HG03103 (cell line): Measurements from ENCODE around the gene DGKB.

Experiments used
- ATAC-seq: cut with Tn5 transposase; IDR thresholded peaks from one replicate; pipeline ENCODE4 v1.9.1; 2021; ENCODE audit warnings: low read depth; ENCODE audit not compliant: unreplicated experiment

Gene DGKB

DNA sequence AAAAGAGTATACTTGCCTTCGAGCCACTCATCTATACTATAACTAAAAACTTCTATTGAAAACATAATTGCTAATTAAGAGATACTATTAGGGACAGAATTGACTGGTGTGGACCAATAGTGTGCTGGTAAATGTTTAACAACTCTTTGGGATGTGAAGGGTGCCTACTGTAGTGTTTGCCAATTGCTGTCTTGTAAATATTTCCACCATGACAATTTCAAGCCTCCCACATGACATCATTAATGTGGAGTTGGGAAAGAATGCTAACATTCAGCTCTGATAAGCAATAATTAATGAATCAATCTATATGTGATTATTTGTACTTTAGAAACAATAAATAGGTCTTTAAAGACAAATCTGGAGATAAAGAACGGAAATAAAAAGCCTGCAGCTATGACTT is 136.8 kb downstream of the DGKB start:
- ATAC-seq, result no peak

DNA sequence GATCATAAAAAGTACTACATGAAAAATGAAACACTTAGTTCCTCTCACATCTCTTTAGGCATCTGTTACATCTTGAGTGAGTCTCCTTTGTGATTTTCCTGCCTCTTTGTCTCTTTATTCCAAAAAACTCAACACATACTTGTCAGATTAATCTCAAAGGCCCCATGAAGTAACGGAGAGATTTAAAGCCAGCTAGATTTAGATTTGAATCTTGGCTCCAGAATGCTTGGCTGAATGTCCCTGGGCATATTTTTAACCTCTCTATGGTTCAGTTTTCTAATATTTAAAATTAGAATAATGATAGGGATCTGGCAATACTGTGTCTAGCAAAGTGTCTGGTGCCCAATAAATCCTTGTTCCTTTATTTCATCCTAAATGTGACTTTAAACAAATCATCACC is 140.0 kb downstream of the DGKB start:
- no peak for ATAC-seq

DNA sequence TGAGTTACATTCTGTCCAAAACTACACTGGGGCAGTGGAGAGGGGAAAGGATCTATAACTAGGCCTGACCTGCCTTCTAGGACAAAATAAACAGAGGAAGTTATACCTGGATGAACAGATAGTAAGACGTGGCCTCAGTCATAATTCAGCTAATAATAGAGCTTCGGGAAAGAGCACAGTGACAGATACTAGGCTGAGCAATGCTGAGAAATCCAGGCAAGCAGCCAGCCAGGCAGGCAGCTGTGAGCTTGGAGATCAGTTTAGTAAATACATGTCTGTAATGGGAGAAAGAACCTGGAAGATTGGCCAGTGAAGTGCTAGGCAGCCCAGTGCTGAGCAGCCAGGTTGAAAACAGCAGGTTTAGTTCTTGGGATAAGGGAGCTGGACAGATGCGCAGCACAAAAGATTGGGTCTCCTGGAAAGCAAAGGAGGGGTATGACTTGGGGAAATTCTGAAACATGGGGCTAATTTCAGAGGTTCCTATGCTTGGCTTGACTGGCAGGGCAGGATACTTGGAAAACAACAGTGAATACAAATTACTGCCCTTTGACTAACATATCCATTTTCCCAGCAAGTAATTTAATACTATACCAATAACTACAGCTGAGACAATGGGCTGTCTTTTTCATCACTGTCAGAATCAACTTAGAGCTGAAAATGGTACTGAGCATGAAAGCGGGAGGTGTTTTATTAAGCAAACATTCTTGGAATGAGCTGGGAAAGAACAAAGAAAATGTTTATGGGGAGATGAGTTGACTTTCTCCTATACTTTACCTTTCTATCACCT is 140.8 kb downstream of the DGKB start:
- ATAC-seq, result no peak

DNA sequence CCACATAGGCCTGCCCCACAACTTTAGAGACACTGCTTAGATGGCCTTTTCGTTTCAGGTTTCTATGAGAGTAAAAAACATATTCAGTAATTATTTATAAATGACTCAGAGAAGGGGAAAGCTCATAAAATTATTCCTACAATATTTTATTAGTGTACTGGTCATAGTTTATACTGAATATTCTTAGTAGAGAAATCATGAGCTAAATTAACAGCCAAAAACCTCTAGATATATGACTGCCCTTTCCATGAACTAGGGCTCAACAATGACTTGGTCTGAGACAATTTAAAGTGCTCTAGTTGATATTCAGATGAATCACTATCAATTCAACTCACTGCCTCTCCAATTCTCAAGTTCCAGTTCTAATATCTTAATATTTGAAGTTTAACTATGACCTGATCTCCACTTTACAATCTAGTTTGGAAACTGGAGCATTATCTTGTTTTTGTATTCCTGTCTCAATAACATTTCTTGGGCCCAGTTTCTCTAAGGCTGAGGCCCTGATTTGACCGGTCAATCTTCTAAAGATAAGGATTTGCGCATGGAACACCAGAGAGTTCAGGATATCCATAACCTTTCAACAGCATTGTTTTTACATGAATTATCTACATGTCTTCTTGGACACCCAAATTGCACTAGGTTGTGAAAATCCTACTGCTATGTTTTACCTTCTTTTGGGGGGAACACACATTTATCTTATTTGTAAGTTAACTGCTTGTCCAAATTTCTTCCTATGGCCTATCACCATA is 141.6 kb downstream of the DGKB start:
- ATAC-seq, result no peak

DNA sequence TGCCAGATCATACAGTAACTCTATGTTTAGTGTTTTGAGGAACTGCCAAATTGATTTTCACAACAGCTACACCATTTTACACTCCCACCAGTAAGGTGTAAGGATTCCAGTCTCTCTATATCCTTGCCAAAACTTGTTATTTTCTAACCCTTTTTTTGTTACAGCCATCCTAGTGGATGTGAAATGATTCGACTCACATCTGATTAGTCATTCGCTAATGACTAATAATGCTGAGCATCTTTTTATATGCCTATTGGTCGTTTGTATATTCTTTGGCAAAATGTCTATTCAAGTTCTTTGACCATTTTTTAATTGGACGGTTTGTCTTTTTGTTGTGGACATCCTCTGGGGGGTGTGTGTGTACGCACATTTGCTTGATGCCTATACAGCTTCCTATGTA is 142.8 kb downstream of the DGKB start:
- no peak for ATAC-seq

DNA sequence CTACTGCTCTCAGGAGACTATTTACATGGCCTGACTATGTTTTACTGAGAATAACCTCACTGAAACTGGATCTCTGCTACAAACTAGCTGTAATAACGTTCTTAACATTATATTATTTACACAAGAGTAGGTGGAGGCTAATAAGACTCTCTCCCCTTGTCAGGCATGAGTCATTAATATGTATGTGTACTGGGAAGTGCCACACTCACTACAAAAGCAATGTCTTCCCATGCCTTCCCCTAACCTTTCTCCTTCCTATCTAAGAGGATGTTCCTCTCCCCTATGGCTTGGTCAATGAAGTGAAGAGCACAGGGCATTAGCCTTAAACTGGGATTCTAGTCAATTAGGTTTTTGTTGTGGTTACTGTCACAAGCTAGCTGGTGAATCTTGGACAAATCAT is 147.9 kb downstream of the DGKB start:
- no peak for ATAC-seq

DNA sequence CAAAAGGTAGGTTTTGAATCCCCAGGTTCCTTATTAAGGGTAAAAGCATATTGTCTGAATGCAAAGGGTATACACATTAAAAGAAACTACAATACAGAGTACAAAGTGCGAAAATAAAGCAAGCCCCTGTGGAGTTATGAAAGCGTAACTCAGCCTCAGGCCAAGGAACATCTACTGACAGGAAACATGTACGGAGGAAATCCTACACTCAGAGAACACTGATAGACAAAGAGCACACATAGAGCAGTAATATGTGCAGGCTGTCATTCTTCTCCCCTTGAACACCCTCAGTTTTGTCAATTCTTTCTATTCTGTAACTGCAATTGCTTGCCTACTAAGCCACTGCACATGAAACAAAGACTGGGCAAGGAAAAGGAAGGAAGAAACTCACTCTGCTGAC is 150.2 kb downstream of the DGKB start:
- ATAC-seq, result no peak

DNA sequence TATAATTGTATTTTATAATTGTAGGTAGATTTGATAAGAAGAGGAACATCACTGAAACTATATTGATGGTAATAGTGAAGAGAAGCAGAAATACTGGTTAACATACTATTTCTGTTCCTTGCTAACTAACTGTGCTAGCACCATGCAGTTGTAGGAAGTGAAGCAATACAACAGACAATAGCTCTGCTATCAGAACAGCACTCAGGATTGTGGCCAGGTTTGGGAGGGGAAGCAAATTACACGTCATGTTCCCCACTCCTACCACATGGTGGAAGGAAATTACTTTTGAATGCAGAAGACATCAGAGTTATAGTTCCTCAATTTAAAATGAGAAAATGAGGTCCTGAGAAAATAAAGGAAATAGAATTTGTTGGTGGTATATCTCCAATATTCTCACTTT is 151.1 kb downstream of the DGKB start:
- ATAC-seq, result no peak

DNA sequence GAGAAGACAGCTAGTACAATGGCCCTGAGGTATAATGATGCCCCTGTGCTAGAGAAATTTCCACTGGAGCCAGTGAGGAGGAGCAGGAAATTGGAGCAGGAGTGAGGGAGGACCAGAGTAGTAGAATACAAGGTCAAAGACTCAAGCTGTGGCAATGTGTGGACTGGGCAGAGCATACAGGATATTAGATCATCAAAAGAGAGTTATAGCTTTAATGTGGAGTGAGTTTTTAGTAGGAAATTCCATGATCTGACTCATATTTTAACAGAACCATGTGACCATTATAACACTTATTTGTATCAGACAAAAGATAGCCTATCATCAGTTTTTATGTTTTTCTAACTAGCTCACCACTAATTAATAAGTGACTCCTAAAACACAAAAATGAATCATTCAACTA is 154.1 kb downstream of the DGKB start:
- ATAC-seq, result no peak

DNA sequence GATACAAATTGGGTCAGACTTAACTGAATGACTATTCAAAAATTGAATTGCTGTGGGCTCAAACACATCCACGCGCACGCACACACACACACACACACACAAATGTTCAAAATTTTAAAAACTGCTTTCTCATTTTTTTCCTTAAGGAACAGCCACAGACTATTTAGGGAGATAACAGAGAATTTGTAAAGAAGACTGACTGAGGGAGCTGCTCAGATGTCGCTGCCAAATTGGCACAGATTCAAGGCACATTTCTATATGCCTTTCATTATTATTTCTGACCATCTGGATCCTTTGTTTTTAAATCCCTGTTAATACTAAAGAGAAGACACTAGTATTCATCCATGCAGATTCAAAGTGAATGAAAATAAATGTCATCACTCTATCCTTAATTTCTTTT is 154.8 kb downstream of the DGKB start:
- ATAC-seq, result no peak

DNA sequence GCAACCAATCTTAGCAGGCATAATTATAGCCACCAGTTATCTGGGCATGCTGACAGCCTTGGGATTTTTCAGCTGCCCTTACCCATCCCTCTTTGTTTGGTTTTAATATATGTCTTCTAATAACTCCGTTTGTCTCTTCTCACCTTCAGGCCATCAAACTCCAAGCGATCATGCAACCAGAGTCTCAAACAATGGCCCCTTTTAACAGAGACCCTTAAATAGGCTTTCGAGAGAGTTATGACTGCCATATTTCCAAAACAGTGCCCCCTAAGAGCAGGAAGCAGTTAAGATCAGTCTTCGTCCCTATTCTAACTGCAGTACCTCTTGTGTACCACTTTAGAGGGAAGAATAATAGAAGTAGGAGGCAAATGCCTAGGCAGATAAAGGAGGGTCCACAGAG is 157.5 kb downstream of the DGKB start:
- no peak for ATAC-seq

DNA sequence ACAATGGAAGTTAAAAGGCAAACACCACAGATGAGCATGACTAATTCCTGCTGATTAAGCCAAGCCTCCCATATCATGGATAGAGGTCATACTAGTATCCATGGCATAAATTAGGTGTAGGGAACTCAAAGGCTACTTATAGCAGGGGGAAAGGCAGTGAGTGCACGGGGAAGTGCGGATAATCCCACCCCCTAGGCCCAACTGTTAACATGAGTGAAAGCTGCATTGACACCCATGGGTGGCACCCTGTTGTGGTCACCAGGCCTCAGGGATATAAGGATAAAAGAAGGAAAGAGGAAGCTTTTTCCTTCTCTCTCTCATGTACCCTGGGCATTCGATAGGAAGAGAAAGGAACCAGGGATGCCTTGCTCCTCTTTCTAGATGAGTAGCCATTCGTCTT is 161.9 kb downstream of the DGKB start:
- ATAC-seq, result no peak

DNA sequence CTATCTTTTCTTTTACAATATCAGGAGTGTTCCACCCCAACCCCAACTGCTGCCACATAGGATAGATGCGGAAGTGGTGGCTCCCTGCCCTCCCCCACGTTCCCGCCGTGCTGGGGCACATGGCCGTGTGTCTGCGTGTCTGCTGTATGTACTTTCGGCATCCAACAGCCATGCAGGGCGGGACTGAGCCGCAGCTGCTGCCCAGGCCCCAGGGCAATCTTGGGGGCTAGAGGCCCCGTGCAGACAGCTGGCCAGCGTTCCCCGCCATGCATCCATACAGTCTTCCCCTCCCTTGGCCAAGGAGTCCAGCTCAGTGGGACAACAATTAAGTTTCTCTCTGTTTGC is 162.7 kb downstream of the DGKB start:
- ATAC-seq, result no peak

DNA sequence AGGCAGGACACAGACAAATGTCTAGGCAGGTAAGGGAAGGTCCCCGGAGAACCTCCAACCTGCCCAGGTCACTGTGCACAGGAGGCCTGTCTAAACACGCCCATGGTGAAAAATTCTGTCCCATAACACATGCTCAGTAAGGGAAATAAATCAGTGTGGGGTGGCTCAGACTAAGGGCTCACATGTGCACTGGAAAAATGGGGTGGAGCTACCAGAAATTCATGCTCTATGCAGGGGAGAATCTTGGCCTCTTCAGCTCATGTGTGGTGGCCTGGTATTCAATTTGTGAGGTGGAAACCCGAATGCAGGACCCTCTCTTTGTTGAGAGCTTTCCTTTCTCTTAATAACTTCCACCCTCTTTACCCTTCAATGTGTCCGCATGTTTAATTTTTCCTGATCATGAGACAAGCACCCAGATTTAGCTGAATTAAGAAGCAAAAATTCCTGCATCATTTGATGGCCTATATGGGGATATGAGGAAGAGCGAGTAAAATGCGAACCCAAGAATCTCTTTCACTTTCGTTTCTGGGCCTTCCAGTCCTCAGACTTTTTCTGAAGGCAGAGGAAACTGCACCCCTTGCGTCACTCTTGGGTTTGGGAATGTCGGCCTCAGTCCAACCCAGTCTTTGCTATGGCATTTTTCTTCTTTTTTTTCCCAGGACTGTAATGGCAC is 163.2 kb downstream of the DGKB start:
- ATAC-seq, result no peak

DNA sequence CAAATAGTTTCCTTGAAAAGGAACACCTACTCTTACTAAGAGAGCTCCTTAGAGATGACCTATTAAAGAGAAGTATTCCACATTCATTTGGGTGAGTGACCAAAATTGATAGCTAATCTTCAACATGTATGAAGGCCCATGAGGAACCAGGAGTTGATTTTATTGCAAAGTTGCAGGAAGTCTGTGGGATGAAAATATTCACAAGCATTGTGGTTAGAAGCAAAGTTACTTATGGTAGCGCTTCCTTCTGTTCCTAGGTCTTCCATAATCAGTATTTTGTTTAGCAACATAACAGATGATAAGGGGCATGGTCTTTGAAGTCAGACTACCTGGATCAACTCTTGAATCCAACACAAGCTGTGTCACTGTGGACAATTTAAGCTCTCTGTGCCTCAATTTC is 164.5 kb downstream of the DGKB start:
- ATAC-seq, result no peak

DNA sequence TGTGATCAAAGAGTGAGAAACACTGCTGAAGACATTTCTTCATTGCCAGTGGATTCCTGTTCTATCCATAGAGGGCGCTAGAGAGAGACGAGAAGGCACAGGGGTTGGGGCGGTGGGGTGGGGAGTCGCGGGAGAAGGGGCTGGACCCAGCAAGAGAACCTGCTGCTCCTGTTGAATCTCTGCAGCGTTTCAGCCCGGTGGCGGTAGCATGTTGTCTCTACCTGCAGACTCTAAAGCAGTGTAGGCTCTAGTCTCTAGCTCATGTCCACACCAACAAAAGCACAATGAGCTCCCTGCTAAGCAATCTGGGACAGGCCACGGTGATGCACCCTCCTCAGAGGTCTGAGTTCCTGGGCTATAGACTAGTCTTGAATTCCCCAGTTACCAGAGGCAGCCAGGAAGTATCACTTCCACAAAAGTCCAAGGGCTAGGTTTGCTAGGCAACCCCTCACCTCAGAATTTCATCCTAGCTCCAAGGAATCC is 167.7 kb downstream of the DGKB start:
- ATAC-seq, result no peak

DNA sequence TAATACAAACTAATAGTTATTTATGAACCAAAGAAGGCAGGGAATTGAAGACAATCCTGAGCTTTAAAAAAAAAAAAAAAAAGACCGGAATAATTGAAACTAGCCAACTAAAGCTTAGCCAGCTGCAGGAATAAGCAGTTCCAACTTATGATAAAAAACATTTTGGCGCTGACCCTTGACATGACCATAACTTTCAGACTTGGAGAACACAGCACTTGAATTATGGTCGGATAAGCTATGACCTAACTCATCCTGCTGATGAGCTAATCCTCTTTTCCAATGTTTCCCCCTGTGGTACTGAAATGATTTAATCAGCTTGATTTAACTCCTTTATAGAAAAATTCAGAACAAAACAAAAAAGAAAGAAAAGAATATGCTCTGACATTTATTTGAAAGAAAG is 181.8 kb downstream of the DGKB start:
- ATAC-seq, result no peak

DNA sequence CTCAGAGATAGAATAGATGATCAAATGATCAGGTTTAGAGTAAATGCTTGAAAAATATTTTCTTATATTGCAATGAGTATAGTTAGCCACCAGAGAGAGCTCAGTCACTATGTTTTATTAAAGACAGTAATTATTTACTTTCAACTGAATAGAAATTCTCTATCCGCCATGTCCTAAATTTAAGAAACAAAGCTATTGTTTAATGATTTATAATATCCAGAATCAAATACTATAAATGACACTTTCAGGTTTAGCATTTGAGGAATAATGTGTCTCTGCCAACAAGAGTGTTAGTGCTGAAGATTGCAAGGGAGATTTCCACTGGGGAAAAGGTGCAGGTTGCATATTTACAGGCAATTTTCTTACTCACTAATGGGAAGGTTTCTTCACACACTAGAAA is 184.7 kb downstream of the DGKB start:
- no peak for ATAC-seq

DNA sequence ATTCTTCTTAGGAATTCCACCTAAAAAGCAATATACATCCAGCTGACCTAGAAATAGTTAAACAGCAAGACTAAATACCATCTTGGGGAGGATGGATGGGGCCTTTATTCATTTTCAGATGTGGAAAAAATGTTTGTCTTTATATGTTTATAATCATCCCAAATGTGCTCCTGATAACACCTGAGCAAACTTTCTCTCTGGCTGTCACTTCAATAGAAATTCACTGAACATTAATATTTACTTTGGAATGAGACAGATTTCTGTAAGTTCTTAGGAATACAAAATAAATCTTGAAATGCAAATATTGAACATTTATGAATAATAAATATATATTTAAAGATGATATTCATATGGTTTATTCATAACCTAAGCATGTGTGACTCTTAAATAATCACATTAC is 185.4 kb downstream of the DGKB start:
- ATAC-seq, result no peak

DNA sequence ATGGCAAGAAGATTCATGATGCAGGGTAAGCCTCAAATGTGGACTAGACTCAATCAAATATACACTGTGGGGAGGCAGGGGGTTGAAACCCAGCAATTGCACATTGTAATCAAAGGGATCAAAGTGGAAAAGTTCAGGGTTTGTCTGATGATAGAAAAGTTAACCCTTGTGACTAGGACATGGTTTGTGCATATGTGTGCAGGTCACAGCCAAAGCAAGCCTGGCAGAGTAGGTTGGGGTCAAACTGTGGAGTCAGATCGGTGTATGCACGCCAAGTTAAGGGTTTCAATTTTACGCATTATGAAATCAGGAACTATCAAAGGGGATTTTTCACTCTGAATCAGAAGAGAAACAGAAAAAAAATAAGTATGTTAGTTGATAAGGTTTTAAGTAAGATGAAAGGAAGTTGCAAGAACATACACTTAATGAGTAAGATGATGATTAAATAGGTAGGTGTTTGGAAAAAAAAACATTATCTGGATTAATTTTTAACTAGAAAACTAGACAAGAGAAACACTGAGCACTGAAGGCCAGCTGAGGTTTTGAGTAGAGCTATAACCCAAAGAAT is 188.3 kb downstream of the DGKB start:
- ATAC-seq, result peak; percentile 97

DNA sequence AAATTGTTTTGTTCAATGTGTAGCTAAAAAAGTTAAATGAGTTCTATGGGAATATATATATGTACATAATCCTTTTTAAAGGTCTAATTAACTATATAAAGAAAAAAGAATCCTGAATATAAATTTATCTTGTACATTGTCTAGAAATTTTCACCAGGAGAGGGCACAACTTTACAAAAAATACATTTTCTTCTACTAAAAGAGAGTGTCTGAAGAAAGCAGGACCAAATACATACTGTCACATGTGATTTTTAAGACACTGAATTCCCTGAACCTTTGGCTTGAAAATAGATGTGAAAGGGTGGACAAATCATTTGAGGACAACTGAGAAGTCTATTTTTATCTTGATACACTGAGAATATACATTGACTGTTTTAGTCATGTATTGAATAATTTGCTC is 204.3 kb downstream of the DGKB start:
- ATAC-seq, result no peak
